ENCODE results near the gene BABAM2.

Gene BABAM2

DNA sequence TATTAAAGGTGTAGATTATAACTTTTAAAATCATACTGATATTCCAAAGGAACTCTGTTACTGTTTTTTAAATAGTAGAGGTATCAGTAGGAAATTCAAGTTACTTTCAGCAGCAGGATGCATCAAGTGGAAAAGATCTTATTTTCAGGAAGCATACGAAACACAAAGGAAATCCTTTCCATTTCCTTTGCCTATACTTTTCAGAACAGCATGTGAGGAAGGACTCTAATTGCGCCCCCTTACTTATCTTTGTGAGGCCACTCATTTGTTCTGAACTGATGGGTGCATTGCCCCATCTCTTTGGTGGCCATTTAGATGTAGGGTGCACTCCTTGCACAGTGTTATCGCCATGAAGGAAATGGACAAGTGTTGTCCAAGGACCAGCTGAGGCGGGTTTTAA is 145.3 kb downstream of the BABAM2 start:
- DNase-seq: no peak

DNA sequence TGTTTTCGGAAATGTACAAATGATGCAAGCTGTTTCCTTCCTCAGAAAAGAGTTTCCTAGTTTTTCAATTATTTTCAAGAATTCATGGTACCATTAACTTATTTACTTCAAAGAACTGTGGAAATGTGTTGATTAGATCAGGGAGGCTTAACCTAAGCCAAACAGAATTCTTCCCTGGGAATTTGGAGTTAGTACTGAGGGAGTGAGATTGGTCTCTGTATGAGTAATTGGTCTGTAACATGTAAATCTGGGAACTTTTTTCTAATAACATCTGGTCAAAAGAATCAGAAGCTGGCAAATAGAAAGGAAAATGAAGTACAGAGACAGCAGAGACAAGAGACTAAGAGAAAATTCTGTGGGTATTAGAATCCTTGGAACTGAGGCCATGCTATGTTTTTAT is 145.8 kb downstream of the BABAM2 start:
- DNase-seq: no peak

DNA sequence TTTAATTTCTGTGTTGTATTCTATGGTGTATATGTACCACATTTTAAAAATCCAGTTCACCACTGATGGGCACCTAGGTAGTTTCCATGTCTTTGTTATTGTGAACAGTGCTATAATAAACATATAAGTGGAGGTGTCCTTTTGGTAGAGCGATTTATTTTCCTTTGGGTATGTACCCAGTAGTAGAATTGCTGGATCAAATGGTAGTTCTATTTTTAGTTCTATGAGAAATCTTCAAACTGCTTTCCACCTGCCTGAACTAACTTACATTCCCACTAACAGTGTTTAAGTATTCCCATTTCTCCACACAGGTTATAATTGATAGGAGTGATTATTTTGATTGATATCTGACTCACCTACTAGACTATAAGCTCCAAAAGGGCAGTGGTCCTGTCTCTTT is 148.2 kb downstream of the BABAM2 start:
- DNase-seq: no peak

DNA sequence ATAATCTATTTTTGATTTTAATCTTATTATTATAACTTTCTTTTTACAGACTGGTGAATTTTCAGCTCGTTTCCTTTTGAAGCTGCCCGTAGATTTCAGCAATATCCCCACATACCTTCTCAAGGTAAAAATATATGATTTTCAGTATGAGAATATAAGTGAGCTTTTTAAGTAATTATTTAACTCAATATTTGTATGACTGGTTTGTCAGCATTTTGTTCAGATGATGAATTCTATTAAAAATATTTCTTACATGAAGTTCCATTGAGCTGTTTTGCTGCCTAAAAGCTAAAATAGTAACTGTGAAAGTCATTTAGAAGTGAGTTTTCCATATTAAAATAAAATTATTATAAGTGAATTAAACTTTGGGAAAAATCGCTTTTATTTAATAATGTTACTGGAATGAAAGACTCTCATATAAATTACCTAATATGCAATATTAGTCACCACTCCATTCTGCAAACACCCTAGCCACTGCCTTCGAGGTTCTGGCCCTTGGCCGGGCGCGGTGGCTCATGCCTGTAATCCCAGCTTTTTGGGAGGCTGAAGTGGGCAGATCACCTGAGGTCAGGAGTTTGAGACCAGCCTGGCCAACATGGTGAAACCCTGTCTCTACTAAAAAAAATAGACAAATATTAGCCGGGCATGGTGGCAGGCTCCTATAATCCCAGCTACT is 155.3 kb downstream of the BABAM2 start:
- DNase-seq: no peak

DNA sequence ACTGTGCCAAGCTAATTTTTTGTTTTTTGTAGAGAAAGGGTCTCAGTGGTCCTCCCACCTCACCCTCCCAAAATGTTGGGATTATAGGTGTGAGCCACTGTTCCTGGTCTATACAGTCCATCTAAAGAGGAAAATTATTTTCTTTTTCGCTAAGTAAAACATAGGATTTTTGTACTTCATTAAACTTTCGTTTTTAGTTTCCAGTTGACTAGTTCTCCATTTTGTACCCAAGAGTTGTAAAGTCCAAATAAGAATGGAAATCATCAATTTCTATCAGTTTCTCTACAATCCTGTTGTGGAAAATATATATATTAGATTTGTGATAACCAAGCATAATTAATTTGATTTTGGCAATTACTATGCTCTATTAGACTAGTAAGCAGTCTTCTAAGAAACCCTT is 156.4 kb downstream of the BABAM2 start:
- DNase-seq: no peak

DNA sequence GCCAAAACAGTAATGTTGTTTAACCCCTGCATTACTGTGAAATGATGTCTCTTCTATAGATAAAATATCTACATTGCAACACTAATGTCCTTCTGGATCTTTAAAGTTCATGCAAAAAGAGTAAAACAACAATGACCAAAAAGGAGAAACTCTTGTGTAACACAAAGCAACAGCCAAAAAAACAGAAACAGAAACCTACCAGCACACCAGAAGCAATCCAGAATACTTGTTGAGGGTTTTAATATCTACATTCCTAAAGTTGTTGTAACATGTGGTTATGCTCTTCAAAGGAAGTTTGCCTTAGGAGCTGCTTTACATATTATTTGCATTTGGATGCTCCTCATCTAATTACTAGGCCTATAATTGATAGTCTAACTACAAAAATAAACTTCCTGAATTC is 157.2 kb downstream of the BABAM2 start:
- DNase-seq: no peak

DNA sequence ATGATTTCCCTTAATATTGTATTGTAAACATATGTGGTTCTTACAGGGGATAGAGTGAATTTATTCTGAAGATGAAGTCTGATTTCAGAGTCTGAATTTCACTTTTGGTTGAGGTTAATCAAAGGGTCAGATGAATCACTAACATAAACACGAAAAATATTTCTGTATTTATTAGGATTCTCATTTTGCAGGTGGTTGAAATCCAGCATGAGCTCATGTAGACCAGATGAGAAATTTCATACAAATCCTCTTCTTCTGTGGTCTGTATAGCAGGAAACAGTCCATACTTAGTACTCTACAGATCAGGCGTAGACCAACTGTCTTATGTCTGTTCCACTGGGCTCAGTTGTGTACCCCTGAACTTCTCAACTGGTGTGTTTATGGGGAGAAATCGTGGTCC is 157.8 kb downstream of the BABAM2 start:
- DNase-seq: no peak

DNA sequence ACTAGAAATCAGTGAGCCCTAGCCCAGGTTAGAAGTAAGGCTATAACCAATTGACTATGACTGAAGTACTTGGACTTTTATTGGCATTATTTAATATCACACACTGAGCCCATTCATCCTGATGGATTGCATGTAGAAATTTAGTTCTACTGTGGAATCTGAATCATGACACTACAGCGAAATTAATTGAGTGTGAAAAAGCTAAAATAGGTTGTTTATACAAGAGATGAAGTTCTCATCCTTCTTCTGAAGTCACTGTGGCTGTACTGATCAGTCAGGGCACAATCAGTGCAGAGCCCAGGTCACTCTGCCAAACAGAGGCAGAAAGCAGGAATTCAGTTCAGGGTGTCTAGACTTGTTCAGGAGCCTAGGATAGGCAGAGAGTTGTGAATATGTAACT is 158.9 kb downstream of the BABAM2 start:
- DNase-seq: no peak

DNA sequence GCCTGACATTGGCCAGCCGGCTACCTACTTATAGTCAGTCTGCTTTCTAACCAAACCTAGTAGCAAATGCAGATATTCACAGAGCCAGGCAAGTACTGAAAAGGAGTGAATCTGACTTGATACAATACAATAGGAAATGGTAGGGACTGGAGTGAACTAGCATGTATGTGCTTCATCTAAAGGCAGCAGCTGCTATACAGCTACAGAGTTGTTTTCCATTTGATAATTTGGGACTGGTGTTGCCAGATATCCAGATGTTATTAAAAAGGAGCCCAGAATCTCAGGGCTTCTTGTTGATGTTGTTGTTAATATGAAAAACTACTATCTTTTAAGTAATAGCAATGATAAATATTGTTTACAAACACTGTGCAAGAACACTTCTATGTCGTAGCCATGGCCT is 159.4 kb downstream of the BABAM2 start:
- DNase-seq: no peak

DNA sequence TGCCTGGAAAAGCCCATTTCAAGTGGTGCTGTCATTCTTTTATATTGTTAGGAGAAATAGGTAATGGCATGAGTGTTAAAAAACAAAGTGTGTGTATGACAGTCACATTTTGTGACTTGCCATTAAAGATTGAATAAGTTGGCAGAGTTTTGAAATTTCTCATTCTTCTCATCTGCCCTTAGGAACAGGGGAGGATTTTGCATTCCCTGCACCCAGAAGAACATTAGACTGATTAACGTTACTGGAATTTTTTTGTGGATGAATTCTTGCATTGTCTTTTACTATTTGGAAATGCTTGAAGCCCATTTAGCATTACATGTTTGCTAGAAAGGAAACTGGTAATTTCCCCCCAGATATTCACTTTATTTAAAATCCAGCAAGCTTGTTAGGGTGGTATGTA is 162.2 kb downstream of the BABAM2 start:
- no peak for DNase-seq

DNA sequence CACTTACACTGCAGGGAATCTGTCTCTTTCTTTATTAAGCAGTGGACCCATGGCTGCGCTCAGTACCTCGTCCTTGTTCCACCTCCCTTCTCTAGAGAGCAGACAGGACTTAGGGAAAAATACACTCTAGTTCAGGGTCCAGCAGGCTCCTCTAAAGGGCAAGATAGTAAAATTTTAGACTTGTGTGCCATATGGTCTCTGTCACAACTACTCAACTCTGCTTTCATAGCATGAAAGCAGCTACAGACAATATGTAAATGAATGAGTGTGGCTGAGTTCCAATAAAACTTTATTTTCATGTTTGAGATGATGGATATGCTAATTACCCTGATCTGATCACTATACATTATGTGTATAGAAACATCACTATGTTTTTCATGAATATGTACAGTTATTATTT is 163.1 kb downstream of the BABAM2 start:
- DNase-seq: no peak

DNA sequence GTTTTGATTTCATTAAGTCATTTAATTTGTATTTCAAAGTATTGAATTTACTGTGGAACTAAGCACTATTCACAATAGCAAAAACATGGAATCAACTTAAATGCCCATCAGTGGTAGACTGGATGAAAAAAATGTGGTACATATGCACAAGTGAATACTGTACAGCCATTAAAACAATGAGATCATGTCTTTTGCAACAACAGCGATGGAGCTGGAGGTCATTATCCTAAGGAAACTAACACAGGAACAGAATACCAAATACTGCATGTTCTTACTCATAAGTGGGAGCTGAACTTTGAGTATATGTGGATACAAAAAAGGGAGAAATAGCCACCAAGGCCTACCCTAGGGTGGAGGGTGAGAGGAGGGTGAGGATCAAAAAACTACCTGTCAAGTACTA is 164.4 kb downstream of the BABAM2 start:
- no peak for DNase-seq

DNA sequence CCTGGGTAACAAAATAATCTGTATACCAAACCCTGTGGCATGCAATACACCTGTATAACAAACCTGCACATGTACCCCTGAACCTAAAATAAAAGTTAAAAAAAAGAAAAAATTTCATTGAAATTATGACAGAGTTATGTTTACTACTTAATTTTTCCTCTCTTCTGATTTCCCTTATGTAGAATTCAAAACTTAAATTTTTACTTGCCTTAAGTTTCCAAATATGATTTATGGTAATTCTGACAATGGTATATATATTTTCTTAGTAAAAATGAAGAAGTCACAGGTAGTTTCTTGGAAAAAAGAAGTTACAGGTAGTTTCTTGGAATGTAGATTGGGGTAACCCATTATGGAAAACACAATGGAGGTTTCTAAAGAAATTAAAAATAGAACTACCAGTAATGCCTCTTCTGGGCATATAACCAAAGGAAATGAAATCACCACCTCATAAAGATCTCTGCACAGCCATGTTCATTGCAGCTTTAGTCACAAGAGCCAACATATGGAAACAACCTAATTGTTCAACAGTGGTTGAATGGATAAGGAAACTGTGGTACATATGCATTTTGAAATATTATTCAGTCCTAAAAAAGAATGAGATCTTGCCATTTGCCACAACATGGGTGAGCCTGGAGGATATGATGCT is 164.9 kb downstream of the BABAM2 start:
- DNase-seq: no peak

DNA sequence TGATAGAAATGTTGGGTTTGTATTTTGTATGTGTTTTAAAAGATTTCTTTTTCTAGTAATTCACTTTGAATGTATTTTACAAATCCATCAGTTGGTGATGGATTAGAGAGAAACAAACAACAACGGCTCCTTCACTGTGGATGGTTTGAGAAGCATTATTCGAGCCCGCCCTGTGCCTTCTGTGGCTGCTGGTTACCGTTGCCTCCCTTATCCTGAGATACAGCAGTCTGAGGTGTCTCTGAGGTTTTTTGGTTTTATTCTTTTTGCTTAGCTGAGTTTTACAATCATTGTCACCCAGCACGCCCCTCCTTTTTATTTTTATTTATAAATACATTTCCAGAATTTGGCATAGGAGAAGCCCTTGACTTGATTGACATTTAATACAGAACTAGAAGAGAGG is 168.3 kb downstream of the BABAM2 start:
- no peak for DNase-seq

DNA sequence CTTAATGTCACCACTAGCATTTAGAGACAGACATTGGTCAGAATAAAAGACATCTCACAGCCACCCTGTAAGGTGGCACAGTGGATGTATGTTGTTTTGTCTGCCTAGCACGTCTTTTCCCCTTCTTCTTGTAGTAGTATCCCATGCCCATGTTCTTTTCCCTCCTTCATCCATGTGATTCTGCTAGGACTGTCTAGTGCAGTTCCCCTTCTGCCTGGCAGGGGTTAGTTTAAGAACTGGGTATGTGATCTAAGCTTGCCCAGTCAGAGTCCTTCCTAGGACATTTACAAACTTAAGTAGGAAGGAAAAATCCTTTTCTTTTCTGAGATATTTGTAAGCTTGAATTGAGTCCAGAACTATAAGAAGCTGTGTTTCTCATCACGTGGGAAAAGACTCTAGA is 172.3 kb downstream of the BABAM2 start:
- DNase-seq: no peak

DNA sequence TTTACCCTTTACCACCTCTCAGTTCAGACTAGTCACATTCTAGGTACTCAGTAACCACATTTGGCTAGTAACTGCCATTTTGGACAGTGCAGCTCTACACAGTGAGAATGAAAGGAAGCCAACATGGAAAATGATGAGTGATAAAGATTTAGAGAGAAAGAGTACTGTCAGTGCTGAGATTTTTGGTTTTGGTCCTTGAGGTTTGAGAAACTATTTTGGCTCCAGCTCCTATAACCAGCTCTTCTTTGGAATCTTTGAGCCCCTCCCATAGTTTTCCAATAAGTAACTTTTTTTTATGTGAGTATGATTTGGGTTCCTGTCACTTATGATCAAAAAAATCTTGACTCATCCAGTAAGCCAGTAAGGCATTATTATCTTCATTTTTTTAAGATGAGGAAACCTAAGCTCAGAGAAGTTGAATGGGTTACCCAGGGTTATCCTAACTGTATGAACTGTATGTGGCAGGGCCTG is 173.0 kb downstream of the BABAM2 start:
- DNase-seq: no peak

DNA sequence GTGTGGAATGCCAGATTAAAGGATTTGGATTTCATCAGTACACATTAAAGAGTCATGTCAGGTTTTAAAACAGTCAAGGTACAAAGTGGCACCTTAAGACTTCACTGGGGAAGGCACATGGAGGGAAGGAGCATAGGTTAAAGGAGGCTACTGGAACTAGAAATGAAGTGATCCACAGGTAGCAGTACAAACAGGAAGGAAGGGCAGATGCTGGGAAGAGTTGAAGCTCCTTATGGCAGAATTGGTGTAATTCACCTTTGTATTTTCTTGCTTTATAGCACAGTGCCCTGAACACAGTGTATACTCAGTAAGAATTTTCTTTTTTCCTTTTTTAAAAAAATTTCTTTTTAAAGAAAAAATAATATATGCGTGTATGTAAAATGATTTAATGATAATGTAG is 177.1 kb downstream of the BABAM2 start:
- DNase-seq: no peak

DNA sequence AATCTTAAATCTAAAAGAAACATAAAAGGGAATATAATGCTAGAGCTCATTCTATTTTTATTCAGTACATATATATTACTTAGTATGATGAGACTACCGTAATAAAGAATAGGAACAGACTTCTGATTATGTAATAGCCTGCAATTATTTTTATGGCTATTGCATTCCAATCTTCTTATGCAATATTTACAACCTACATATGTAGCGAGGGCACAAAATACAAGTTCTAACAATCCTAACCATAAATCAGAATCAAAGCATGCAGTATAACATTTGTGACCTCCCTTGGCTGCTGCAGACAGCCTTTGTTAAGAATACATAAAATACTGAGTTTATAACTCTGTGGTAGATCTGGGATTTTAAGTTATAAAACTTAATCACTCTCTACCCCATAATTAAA is 177.6 kb downstream of the BABAM2 start:
- no peak for DNase-seq

DNA sequence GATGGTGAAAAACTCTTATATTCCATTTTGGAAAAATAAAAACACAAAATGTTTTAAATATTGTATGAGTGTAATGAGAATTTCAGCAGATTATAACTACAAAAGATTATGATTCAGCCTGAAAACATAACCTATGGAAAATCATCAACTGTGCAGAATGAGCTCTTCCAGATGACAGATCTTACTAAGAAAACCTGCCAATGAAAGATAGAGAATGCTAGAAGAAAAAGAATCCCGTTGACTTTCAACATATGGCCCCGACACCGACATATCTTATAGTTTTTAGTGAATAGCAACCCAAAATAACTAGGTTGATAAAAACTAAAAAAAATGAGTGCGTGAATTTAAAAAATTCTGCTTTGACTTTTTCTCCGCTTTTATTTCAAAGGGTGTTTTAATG is 178.0 kb downstream of the BABAM2 start:
- no peak for DNase-seq

DNA sequence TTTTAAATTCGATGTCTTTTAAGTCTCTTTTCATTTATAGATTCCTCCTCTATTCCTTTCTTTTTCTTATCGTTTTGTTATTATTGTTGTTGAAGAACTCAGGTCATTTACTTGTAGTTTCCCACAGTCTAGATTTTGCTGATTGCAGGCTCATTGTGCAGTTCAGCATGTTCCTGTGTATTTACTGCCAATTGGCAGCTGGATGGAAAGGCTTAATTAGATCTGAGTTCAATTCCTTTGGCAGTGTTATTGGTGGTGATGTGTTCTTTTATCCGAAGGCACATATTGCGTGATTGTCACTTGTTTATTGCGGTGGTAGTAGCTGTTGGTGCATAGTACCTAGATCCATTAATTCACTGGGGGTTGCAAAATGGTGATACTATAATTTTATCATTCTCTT is 180.7 kb downstream of the BABAM2 start:
- no peak for DNase-seq

DNA sequence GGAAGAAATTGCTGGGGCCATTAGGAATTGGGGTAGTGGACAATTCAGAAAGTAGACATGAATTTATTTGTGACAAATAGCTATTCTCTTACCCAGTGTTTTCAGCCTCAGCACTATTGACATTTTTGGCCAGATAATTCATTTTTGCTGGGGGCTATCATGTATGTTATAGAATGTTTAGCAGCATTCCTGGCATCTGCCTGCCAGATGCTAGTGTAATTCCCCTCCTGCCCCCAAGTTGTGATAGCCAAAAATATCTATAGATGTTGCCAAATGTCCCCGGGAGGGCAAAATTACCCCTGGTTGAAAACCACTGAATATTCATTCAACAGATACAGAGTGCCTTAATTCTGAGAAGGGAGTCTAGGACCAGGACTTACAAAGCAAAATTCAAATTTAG is 183.6 kb downstream of the BABAM2 start:
- DNase-seq: no peak

DNA sequence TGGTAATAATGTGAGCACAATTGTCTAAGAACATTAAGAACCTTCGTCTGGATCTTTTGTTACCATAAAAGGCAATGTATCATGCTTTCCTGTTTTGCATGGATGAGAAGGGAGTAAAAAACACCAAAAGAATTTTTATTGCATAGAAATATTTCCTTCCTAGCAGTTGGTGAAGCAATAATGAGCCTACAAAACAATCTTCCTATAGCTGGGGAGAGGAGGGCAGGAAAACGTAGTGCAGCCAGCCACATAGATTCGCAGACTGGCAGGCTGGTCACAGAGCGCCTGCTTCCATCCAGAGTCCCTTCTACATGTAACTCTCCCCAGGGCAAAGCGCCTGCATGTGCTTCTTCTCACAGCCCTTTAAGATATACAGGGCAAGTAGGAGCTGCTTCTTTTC is 190.4 kb downstream of the BABAM2 start:
- no peak for DNase-seq

DNA sequence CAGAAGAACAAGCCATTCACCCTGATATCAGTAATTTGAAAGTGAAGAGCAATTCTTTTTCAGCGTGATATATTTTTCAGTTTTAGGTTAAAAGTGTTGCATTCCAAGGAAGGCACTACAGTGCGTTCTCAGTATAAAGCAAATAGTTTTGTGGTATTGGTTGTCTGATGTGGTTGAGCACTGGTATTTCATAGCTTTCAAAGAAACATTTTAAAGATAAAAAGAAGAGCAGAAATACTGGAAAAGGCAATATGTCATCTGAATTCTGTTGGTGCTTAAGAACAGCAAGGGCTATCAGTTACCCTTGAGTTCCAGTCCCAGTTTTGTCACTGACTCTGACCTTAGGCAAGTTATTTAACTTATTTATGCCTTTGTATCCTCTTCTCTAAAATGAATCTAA is 191.6 kb downstream of the BABAM2 start:
- DNase-seq: no peak

DNA sequence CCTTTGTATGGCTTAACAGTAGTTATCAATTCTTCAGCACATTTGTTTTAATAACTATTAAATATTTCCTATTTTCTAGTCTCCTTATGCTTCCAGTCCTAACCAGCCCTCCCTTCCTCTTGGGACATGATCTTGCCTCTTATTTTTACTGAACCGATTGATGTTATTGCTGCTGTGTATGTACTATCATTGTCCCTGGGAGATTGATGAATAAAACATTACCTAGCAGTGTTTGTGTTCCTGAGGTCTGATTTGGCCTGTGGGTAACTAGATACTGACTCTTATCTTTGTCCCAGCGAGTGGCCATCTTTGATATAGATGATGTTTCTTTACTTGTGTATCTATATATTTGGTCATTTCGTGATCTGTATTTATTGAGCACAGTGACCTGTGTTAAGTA is 192.9 kb downstream of the BABAM2 start:
- no peak for DNase-seq

DNA sequence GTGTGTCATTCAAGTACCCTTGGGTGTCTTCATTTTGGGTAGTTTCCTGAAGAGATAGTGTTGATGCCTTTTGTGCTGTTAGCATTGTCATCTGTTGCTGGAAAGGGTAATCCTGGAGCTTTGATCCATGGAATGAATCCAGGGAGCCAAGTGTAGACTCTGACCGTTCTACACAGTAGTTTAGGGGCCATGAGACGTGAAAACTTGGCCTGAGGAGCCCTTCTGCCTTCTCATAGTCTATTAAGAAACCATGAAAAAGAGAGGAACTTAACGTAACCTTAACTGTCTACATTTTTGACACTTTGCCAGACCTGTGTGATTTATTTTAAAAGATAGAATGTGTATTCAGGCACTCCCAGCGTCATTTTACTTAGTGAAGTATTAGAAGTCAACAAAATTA is 194.0 kb downstream of the BABAM2 start:
- DNase-seq: no peak

All from NCI-H2227 treated with DMSO at 0.1 percent for 48 hours (cell line).